Dendritic cell treated with granulocyte-macrophage colony-stimulating factor and Interleukin-4, amounts not matched to agents 40 ng/mL and 50 ng/mL, for 4 days (primary cell): ENCODE measurements around the gene MAPK9.
"Not testable (repeated sequence)": the region's sequence is repeated elsewhere in the genome, so short reads cannot be mapped to it uniquely, and the experiment has no call there.

ENCODE experiments used
- H3K27ac Mint-ChIP-seq: one replicate; pipeline ENCODE4 v1.8.0; 2022; ENCODE audit warnings: mild to moderate bottlenecking, mixed read lengths
- H3K27me3 Mint-ChIP-seq: one replicate; pipeline ENCODE4 v1.8.0; 2022; ENCODE audit warnings: mild to moderate bottlenecking, mixed read lengths
- H3K36me3 Mint-ChIP-seq: one replicate; pipeline ENCODE4 v1.8.0; 2022; ENCODE audit warnings: low read depth, mixed read lengths
- H3K4me1 Mint-ChIP-seq: one replicate; pipeline ENCODE4 v1.8.0; 2022; ENCODE audit warnings: low read depth, mixed read lengths
- H3K4me3 Mint-ChIP-seq: one replicate; pipeline ENCODE4 v1.8.0; 2022; ENCODE audit warnings: mild to moderate bottlenecking, moderate library complexity, mixed read lengths
- H3K9me3 Mint-ChIP-seq: one replicate; pipeline ENCODE4 v1.8.0; 2022; ENCODE audit warnings: mixed read lengths
- intact Hi-C: fragments of 100-400 bp; cut with micrococcal nuclease; formaldehyde crosslinking; loops from one replicate; pipeline ENCODE4 v1.15.0; 2022

MAPK9 gene

DNA sequence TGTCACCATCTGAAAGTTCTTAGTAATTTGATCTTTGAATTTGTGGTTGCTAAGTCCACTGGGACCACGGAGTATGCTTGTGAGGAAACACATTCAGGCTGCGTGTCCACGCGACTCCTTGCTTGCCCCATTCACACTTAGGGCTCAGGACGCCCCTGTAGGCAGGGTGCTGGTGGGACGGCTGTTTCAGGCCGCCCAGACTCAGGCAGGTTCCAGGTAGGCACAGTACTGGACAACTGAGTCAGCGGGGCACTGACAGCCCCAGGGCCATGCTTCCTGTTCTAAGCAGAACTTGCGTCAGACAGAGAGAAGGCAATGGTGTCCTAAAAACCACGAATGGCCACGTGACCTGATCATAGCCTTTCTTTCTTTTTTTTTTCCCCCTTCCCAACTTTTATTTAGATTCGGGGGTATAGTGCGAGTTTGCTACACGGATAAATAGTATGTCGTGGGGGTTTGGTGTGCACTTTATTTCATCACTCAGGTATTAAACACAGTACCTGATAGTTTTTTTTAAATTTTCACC lies 75.2 kb downstream of the MAPK9 start:
- Mint-ChIP-seq H3K9me3 (peaks cover 44% of the 10 kb centered on the region), H3K4me3 (no peak overlapping the region), H3K27ac (no peak overlapping the region), H3K4me1 (peaks cover 5% of the 10 kb centered on the region), H3K27me3 (peaks cover 18% of the 10 kb centered on the region), H3K36me3 (no peaks in the 10 kb centered on the region)
- intact Hi-C loops: no loop called here

DNA sequence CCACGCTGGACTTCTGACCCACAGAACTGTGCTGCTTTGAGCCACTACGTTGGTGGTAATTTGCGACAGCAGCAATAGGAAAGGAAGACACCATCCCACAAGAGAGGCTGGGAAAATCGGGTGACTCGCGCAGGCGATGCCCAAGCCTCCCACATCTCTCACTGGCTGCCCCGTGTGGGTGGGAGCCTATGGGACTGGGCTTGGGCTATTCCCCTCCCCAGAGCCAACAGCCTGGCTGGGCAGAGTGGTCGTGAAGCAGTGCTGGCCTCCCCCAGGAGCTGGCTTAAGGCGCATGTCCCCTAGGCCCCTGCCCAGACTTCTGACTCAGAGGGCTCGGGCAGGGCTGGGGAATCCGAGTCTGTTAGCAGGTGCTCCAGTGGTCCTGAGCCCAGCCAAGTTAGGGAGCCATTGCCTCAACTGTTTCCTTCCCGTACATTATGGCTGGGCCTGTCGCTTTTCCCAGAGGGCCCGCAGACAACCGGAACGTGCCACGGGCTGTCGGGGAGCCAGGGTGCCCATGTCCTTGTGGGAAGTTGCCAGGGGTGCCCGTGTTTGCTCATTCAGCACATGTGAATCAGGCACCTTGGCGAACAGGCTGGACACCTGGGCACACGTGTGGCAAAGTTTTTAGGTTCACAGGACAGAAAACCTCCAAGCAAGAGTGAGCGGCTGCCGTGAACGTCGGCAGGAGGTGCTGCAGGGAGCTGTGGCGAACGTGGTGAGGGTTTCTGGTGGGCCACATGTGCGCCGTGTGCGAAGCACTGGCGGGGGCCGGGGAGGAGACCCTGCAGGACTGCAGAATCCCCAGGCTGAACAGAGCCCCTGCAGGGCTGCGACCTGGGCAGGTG lies 75.9 kb downstream of the MAPK9 start:
- H3K4me1 Mint-ChIP-seq: peaks cover 5% of the 10 kb centered on the region
- H3K9me3 Mint-ChIP-seq: peaks cover 39% of the 10 kb centered on the region
- no peak overlapping the region for H3K4me3 Mint-ChIP-seq
- intact Hi-C loops: no loop called here
- H3K36me3 Mint-ChIP-seq: no peaks in the 10 kb centered on the region
- peaks cover 22% of the 10 kb centered on the region for H3K27me3 Mint-ChIP-seq
- H3K27ac Mint-ChIP-seq: no peak overlapping the region

DNA sequence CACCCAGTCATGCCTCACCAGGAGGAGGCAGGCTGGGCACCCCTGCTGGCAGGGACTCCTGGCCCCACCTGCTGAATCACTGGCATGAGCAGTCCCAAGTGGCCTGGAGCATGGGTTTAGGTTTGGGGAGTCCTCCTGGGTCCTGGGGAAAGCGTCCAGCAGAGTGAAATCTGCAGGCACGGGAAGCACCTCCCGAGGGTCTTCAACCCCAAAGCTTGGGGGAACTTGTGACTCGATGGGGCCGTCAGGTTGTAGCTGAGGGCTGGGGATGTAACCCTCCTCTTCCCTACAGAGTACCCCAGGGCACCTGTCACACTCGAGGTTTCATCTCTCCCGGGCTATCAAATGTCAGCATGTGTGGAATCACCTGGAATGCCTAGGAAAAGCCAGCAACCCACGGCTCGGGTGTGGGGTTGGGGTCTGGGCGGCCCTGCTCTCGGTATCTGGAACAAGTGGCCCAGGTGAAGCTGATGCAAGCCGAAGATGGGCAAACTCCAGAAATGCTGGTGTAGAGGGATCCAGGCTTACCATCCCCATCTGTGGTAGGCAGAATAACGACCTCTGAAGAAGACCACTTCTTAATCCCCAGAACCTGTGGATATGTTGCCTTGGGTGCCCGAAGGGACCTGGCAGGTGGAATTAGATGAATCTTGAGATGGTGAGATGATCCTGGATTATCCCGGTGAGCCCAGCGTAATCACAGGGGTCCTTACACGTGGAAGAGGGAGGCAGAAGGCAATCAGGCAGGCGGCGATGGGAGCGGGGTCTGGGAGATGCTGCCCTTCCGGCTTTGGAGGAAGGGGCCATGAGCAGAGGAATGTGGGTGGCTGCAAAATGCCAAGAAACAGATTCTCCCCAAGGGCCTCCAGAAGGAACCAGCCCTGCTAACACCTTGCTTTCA lies 76.8 kb downstream of the MAPK9 start:
- Mint-ChIP-seq H3K27me3 (peaks cover 29% of the 10 kb centered on the region), H3K4me3 (no peak overlapping the region)
- intact Hi-C loops: no loop called here

DNA sequence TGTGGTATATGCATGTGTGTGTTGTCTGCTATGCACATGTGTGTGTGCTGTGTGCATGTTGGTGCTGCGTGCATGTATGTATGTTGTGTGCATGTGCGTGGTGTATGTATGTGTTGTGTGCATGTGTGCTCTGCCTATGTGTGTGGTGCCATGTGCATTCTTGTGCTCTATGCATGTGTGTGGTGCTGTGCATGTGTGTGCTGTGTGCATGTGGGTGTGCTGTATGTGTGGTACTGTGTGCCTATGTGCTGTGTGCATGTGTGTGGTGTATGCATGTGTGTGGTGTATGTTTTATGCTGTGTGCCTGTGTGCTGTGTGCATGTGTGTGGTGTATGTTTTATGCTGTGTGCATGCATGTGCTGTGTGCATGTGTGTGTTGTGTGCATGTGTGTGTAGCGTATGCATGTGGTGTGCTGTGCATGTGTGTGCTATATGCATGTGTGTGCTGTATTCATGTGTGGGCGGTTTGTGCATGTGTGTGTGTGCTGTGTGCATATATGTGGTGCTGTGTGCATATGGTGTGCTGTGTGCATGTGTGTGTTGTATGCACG lies 78.2 kb downstream of the MAPK9 start:
- no peak overlapping the region for H3K4me3 Mint-ChIP-seq
- H3K27me3 Mint-ChIP-seq: peaks cover 38% of the 10 kb centered on the region
- intact Hi-C loops: no loop called here
- peaks cover 21% of the 10 kb centered on the region for H3K9me3 Mint-ChIP-seq
- peaks cover 5% of the 10 kb centered on the region for H3K4me1 Mint-ChIP-seq
- H3K27ac Mint-ChIP-seq: no peak overlapping the region
- no peaks in the 10 kb centered on the region for H3K36me3 Mint-ChIP-seq

More for the DNA sequence above, 76.8 kb downstream of the MAPK9 start:
- peaks cover 35% of the 10 kb centered on the region for H3K9me3 Mint-ChIP-seq
- H3K36me3 Mint-ChIP-seq: no peaks in the 10 kb centered on the region
- H3K4me1 Mint-ChIP-seq: peaks cover 5% of the 10 kb centered on the region
- no peak overlapping the region for H3K27ac Mint-ChIP-seq

DNA sequence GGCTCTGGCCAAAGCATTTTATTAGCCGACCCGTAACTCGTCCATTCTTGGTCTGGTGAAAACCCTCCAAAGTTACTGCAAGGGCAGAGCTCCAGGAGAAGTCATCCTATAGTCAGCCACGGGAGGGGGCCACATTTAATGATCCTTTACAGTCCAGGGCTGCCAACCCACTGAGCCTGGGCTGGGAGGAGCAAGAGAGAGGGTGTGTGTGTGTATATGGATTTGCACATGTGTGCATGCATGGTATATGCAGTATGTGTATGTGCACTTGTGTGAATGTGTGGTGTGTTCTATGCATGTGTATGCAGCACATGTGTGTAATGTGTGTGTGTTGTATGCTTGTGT lies 78.7 kb downstream of the MAPK9 start:
- peaks cover 42% of the 10 kb centered on the region for H3K27me3 Mint-ChIP-seq
- no peak overlapping the region for H3K27ac Mint-ChIP-seq
- peaks cover 16% of the 10 kb centered on the region for H3K9me3 Mint-ChIP-seq
- H3K4me3 Mint-ChIP-seq: no peak overlapping the region
- intact Hi-C loops: no loop called here
- peaks cover 10% of the 10 kb centered on the region for H3K4me1 Mint-ChIP-seq
- no peaks in the 10 kb centered on the region for H3K36me3 Mint-ChIP-seq

DNA sequence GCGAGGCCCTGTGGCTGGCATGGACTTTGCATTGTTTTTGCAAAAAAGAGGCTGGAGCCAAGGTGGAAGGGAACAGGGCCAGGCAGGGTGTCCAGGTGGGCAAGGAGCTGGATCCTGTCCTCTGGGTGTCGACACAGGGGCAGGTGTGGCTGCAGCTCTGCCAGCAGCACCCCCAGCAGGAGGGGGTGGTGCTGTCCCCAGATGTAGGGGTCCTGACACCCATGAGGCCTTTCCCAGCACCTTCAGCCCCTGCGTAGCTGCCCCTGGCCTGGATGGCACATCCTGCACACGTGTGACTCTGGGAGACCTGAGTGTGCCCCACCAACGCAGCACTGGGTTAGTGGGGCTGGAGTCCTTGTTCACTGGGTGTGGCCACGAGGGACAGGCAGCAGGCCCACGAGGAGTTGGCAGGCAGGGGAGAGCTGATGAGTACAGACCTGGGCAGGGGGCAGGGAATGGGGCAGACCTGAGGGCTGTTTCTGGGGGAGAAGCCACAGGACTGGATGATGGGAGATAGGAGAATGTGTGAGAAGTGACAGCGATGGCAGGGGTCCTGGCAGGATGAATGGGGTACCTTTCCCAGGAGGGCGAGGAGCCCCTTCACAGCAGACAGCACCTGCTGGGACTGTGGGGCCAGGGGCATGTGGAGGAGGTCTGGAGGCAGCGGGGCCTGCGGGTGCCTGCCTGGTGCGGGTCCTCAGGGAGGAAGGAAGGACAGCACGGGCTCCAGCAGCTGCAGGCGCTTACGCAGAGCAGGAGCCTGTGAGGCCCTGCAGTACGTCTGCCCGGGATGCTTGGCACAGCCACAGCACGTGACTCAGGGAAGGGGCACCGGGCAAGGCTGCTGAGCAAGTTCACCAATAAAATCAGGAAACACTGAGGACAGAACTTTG lies 79.3 kb downstream of the MAPK9 start:
- no peaks in the 10 kb centered on the region for H3K36me3 Mint-ChIP-seq
- H3K9me3 Mint-ChIP-seq: peaks cover 13% of the 10 kb centered on the region
- peaks cover 16% of the 10 kb centered on the region for H3K4me1 Mint-ChIP-seq
- intact Hi-C loops: no loop called here
- H3K27ac Mint-ChIP-seq: no peak overlapping the region
- no peak overlapping the region for H3K4me3 Mint-ChIP-seq
- peaks cover 48% of the 10 kb centered on the region for H3K27me3 Mint-ChIP-seq

DNA sequence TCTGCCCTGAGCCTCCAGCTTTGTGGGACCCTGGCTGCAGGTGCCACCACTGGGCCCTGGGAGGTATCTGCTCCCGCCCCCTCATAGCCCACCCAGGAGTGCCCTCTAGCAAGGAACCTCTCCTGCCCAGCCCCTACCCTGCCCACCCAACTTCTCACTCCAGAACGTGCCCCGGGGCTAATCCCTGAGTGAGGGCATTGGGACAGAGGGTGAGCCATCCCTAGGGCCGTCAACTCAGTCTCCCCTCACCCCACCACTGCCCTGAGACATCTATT lies 80.2 kb downstream of the MAPK9 start:
- H3K4me1 Mint-ChIP-seq: peaks cover 16% of the 10 kb centered on the region
- H3K9me3 Mint-ChIP-seq: peaks cover 11% of the 10 kb centered on the region
- peaks cover 56% of the 10 kb centered on the region for H3K27me3 Mint-ChIP-seq
- no peak overlapping the region for H3K27ac Mint-ChIP-seq
- no peaks in the 10 kb centered on the region for H3K36me3 Mint-ChIP-seq
- intact Hi-C loops: no loop called here
- H3K4me3 Mint-ChIP-seq: no peak overlapping the region

DNA sequence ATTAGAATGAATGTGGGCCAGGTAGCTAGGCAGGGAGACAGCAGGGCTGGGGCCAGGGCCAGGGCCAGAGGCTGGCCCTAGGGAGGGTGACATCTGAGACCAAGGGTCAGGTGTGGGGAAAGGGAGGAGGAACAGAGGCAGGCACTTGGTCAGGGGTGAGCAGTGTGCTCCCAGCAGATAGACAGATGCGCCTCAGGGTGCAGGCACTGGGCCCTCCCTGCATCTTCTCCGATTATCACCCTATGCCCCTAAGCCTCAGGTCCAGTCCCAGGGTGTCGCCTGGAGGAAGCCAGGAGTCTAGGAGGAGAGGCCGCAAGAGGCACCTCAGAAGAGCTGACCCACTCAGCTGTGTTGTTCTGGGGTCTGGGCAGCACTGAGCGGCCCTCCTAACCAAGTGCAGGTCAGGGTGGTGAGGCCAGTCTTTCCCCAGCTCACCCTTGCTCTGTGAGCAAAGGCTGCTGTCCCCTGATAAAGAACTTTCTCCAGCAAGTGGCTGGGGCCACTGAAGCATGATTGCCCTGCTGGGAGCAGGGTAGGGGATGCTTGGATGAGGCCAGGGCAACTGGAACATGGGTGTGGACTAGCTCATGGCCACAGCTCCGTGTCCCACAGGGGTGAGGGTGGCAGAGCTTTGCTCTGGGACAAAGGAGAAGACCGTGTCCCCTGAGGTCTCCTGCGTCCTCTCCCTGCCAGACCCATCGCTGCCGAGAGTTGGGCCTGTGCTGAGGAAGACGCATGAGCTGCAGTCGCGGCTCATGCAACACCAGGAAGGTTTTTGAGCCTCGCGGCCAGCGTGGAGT lies 80.7 kb downstream of the MAPK9 start:
- Mint-ChIP-seq H3K27me3 (peaks cover 57% of the 10 kb centered on the region), H3K4me3 (no peak overlapping the region)
- intact Hi-C loops: no loop called here

DNA sequence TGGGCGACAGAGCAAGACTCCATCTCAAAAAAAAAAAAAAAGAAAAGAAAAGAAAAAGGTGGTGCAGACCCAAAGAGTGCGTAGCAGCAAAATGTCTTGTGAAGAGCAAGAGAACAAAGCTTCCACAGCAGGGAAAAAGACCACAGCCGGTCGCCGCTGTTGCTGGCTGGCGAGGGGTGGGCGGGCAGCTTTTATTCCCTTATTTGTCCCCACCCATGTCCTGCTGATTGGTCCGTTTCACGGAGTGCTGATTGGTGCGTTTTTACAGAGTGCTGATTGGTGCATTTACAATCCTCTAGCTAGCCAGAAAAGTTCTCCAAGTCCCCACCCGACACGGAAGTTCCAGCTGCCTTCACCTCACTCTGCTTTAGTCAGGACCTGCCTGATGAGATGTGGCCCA lies 81.8 kb downstream of the MAPK9 start:
- Mint-ChIP-seq H3K4me1 (peaks cover 16% of the 10 kb centered on the region), H3K27me3 (peaks cover 62% of the 10 kb centered on the region)
- H3K27ac Mint-ChIP-seq, H3K36me3 Mint-ChIP-seq, H3K9me3 Mint-ChIP-seq, intact Hi-C loops, H3K4me3 Mint-ChIP-seq: not testable (repeated sequence)

More for the DNA sequence above, 80.7 kb downstream of the MAPK9 start:
- no peaks in the 10 kb centered on the region for H3K36me3 Mint-ChIP-seq
- peaks cover 16% of the 10 kb centered on the region for H3K4me1 Mint-ChIP-seq
- H3K27ac Mint-ChIP-seq: no peak overlapping the region
- H3K9me3 Mint-ChIP-seq: peaks cover 6% of the 10 kb centered on the region

DNA sequence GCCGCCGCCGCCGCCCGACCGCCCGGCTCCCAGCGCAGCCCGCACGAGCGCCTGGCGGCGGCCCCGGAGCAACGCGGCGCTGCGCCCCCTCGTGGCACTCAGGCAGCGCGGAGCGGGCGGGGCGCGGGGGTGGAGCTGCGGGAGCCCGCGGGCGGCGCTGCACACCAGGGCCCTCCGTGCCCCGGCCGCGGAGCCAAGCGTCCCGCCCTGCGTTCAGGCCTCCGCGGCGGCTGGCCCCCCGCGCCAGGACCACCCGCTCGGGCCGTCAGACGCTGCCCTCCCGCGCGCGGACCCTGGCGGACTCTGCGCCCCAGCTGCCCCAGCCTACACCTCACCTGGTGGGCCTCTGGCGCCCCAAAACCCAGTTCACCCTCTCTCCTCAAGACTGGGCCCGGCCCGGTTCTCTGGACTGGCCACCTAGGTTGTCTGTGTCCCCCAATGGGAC lies 82.7 kb downstream of the MAPK9 start, which contains the start of gene RASGEF1C:
Gene RASGEF1C (minus strand): TSS at position 75 of the 445 bp plus-strand sequence. CDS start 71,159 bp downstream, outside the sequence.
- Mint-ChIP-seq H3K9me3 (no peaks in the 10 kb centered on the region), H3K27ac (no peak within 1 kb of the TSS), H3K27me3 (peaks cover 62% of the 10 kb centered on the region), H3K4me1 (peaks cover 16% of the 10 kb centered on the region), H3K4me3 (peak within 1 kb of the TSS; percentile 66), H3K36me3 (no peaks in the 10 kb centered on the region)
- intact Hi-C loops: loop anchor here (2.0 to 10.0 kb wide), 2 partner anchors 82 to 116 kb away; no protein-coding TSS in a partner anchor

DNA sequence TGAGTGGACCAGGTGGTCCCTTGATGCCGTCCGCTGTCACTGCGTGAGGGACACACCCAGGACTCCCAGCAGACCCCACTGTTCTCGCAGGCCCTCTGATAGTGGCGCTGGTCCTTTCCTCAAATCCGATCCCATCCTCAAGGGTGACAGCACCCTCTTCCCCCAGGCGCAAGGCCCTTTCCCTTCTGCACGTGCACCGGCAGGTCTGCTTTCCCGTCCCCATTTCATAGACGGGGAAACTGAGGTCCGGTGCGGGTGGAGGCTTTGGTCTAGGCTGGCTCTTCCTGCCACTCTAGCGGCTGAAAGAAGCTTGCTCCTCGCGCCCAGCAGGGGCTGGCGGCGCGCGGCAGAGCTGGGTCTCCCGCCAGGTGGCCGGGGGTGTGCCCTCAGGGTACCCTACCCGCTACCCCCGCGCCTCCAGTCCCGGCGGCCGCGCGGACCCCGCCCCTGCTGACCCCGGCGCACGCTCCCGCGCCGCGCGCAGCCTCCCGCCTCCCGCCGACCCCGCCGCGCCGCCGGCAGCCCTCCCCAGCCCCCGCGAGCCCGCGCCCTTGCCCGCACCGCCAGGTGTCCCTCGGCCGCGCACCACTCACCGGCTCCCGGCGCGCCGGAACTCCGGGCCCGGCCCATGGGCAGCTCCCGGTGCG lies 83.3 kb downstream of the MAPK9 start:
- H3K9me3 Mint-ChIP-seq: no peaks in the 10 kb centered on the region
- H3K36me3 Mint-ChIP-seq: no peaks in the 10 kb centered on the region
- peaks cover 59% of the 10 kb centered on the region for H3K27me3 Mint-ChIP-seq
- H3K27ac Mint-ChIP-seq: no peak overlapping the region
- intact Hi-C loops: loop anchor here (2.0 to 10.0 kb wide), 2 partner anchors 82 to 116 kb away; no protein-coding TSS in a partner anchor
- peak overlapping the region; percentile 38 for H3K4me3 Mint-ChIP-seq
- H3K4me1 Mint-ChIP-seq: peaks cover 16% of the 10 kb centered on the region

DNA sequence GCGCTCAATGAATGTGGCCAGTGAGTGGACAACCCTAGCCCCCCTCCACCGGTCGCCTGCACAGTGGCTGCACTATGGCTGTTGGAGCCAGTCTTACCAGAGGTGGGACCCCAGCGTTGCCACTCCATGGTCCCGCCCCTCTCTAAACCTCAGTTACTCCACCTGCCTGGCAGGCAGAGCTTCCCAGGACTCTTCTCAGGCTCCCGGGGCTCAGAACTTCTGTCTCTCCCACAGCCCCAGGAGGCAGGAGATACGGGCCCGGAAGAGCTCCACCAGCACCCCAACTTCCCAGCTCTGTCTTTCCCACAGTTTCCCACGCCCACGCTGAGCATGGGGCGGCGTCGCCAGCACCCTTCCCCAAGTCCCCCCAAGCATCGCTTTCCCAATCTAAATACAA lies 83.8 kb downstream of the MAPK9 start:
- peaks cover 60% of the 10 kb centered on the region for H3K27me3 Mint-ChIP-seq
- no peaks in the 10 kb centered on the region for H3K36me3 Mint-ChIP-seq
- intact Hi-C loops: loop anchor here (2.0 to 10.0 kb wide), 2 partner anchors 81 to 117 kb away; no protein-coding TSS in a partner anchor
- H3K4me1 Mint-ChIP-seq: peaks cover 16% of the 10 kb centered on the region
- H3K4me3 Mint-ChIP-seq: peak overlapping the region; percentile 38
- H3K9me3 Mint-ChIP-seq: no peaks in the 10 kb centered on the region
- H3K27ac Mint-ChIP-seq: no peak overlapping the region
